ENCODE results near the gene AMACR. TPM values are rescaled to one million over a fixed set of nuclear protein-coding genes. Genes with fewer than 3 reads are reported as not detected.

Gene AMACR
- total and polyA plus RNA-seq, 7 donors: 1.5 to 14.4 (median 5.6) TPM

- TF ChIP-seq CTCF (IDR thresholded peaks at IDR 0.05): no peak
- Histone ChIP-seq H3K4me1 (no peaks in the 10 kb centered on the region), H3K36me3 (ENCODE audit: insufficient read depth in 1 of 2, low read depth in 1 of 2) (peaks cover 0 to 5% of the 10 kb centered on the region in 2 donors), H3K27me3 (ENCODE audit: insufficient read depth in 3 of 3, low read length in 2 of 3) (no peaks in the 10 kb centered on the region), H3K27ac (no peak overlapping the region), H3K9me3 (no peaks in the 10 kb centered on the region), H3K4me3 (no peak overlapping the region)
- ATAC-seq: no peak
- intact Hi-C loops (cut with DNase I): no loop called here
- WGBS, 3 donors: 86 to 90% (median 86%) methylated on average over 3 of the region's 3 CpGs
- no peak for DNase-seq
Measured at GRCh38 chr5:34028349-34028748, 20.5 kb upstream of the AMACR start.

GRCh38 chr5:34026089-34026761 lies 18.4 kb upstream of the AMACR start:
- ATAC-seq (no peak), DNase-seq (no peak)
- no peak for TF ChIP-seq CTCF (IDR thresholded peaks at IDR 0.05)
- Histone ChIP-seq H3K27me3 (ENCODE audit: insufficient read depth in 3 of 3, low read length in 2 of 3) (no peaks in the 10 kb centered on the region), H3K4me3 (no peak overlapping the region), H3K27ac (no peak overlapping the region), H3K9me3 (no peaks in the 10 kb centered on the region), H3K36me3 (ENCODE audit: insufficient read depth in 1 of 2, low read depth in 1 of 2) (no peaks in the 10 kb centered on the region), H3K4me1 (no peaks in the 10 kb centered on the region)
- intact Hi-C loops (cut with DNase I): no loop called here
- 76 to 80% (median 79%) methylated on average over 9 of the region's 9 CpGs for whole genome bisulfite sequencing, 3 donors

- TF ChIP-seq CTCF (IDR thresholded peaks at IDR 0.05): no peak
- Histone ChIP-seq H3K27me3 (ENCODE audit: insufficient read depth in 3 of 3, low read length in 2 of 3) (no peaks in the 10 kb centered on the region), H3K4me1 (no peaks in the 10 kb centered on the region), H3K9me3 (no peaks in the 10 kb centered on the region), H3K27ac (no peak overlapping the region), H3K4me3 (no peak overlapping the region), H3K36me3 (ENCODE audit: insufficient read depth in 1 of 2, low read depth in 1 of 2) (peaks cover 0 to 16% of the 10 kb centered on the region in 2 donors)
- intact Hi-C loops (cut with DNase I): no loop called here
- DNase-seq: no peak
- no peak for ATAC-seq
- WGBS, 3 donors: 17 to 31% (median 28%) methylated on average over 2 of the region's 2 CpGs
Measured at GRCh38 chr5:34022121-34022705, 14.4 kb upstream of the AMACR start.

GRCh38 chr5:34021334-34021733 lies 13.5 kb upstream of the AMACR start:
- no peak for TF ChIP-seq CTCF (IDR thresholded peaks at IDR 0.05)
- intact Hi-C loops (cut with DNase I): no loop called here

More at GRCh38 chr5:34021334-34021733, 13.5 kb upstream of the AMACR start:
- WGBS, 3 donors: 75 to 81% (median 77%) methylated on average over 2 of the region's 2 CpGs
- no peak for DNase-seq
- no peaks in the 10 kb centered on the region for H3K27me3 ChIP-seq (ENCODE audit: insufficient read depth in 3 of 3, low read length in 2 of 3)
- H3K36me3 ChIP-seq (ENCODE audit: insufficient read depth in 1 of 2, low read depth in 1 of 2): peaks cover 0 to 16% of the 10 kb centered on the region in 2 donors
- H3K9me3 ChIP-seq: no peaks in the 10 kb centered on the region
- no peak overlapping the region for H3K27ac ChIP-seq
- no peaks in the 10 kb centered on the region for H3K4me1 ChIP-seq
- no peak for ATAC-seq
- H3K4me3 ChIP-seq: no peak overlapping the region
